Esophagus muscularis mucosa (tissue), 3 donors: ENCODE data around the gene ANAPC7.

Experiments
- POLR2AphosphoS5 ChIP-seq, 2 donors: sonication (generic); formaldehyde crosslinking; IDR thresholded peaks; one replicate each; pipeline ENCODE4 v1.6.1; 2017; ENCODE audit warnings: antibody characterized with exemption in 2 of 2
- TF ChIP-seq, protein P1 (sequence below), 3 experiments: fragments of 200-600 bp in 2 of 3; fragments of 450-650 bp in 1 of 3; sonication (generic) in 2 of 3; IDR thresholded peaks; one replicate each; pipeline ENCODE4 v1.5.1; 2017 to 2019; ENCODE audit warnings: antibody characterized with exemption in 3 of 3, mild to moderate bottlenecking in 2 of 3, moderate library complexity in 1 of 3

DNA sequence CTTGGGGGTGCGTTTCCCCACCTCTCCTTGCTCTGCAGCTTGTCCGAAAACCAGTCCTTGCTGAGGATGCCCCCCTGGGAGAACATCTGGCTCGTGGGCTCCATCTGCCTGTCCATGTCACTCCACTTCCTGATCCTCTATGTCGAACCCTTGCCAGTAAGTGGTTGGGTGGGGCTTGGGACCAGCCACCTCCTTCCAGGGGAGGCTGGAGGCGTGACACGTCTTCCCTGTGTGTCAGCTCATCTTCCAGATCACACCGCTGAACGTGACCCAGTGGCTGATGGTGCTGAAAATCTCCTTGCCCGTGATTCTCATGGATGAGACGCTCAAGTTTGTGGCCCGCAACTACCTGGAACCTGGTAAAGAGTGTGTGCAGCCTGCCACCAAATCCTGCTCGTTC, 57.5 kb downstream of the ANAPC7 start:
- TF ChIP-seq, protein P1, sequence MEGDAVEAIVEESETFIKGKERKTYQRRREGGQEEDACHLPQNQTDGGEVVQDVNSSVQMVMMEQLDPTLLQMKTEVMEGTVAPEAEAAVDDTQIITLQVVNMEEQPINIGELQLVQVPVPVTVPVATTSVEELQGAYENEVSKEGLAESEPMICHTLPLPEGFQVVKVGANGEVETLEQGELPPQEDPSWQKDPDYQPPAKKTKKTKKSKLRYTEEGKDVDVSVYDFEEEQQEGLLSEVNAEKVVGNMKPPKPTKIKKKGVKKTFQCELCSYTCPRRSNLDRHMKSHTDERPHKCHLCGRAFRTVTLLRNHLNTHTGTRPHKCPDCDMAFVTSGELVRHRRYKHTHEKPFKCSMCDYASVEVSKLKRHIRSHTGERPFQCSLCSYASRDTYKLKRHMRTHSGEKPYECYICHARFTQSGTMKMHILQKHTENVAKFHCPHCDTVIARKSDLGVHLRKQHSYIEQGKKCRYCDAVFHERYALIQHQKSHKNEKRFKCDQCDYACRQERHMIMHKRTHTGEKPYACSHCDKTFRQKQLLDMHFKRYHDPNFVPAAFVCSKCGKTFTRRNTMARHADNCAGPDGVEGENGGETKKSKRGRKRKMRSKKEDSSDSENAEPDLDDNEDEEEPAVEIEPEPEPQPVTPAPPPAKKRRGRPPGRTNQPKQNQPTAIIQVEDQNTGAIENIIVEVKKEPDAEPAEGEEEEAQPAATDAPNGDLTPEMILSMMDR (IDR thresholded peaks at IDR 0.05), result no peak
- no peak for TF ChIP-seq POLR2AphosphoS5 (IDR thresholded peaks at IDR 0.05)
